Measurements from ENCODE around the gene RBM6. TPM values are rescaled to one million over a fixed set of nuclear protein-coding genes. Genes with fewer than 3 reads are reported as not detected.

RBM6 gene
- total RNA-seq, 1 donor from 2014 or later: 71.5 TPM

DNA sequence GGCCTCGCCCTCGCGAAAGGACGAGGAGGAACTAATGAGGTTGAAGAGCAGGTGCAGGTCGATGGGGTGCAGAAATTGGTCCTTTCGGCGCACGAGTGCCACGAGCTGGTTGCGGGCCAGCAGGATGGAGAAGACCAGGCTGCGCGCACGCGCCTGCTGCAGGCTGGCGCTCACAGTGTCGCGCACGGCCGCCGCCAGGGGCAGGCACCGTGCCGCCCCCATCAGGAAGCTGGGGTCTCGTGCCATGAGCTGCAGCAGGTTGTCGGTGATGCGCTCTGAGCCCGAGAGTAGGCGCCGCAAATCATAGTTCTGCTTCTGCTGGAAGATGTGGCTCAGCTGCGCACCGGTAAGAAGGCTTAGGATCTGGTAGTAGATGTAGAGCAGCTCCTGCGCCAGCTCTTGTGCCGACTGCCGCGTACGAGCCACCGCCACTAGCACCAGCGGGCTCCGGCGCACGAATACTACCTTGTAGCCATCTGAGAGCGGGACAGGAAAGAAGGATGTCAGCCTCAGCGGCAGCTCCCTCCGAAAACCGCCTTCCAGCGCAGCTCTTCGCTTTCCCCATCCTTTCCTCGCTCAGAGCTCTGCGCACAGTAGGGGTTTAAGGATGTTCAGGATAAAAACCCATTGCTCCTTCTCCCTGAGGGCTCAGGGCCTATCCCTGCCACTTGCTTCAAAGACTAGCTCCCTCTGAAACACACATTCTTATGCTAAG lies 29.4 kb upstream of the RBM6 start:
- Histone ChIP-seq H3K9me3 (no peaks in the 10 kb centered on the region), H3K36me3 (peaks cover 0 to 17% of the 10 kb centered on the region in 2 donors), H3K27me3 (no peaks in the 10 kb centered on the region), H3K4me3 (no peak overlapping the region), H3K27ac (no peak overlapping the region), H3K4me1 (peaks cover 16% of the 10 kb centered on the region)
- no peak for DNase-seq (ENCODE audit: extremely low spot score in 2 of 2)
- intact Hi-C loops (cut with DNase I): no loop called here
- TF ChIP-seq, protein P1, sequence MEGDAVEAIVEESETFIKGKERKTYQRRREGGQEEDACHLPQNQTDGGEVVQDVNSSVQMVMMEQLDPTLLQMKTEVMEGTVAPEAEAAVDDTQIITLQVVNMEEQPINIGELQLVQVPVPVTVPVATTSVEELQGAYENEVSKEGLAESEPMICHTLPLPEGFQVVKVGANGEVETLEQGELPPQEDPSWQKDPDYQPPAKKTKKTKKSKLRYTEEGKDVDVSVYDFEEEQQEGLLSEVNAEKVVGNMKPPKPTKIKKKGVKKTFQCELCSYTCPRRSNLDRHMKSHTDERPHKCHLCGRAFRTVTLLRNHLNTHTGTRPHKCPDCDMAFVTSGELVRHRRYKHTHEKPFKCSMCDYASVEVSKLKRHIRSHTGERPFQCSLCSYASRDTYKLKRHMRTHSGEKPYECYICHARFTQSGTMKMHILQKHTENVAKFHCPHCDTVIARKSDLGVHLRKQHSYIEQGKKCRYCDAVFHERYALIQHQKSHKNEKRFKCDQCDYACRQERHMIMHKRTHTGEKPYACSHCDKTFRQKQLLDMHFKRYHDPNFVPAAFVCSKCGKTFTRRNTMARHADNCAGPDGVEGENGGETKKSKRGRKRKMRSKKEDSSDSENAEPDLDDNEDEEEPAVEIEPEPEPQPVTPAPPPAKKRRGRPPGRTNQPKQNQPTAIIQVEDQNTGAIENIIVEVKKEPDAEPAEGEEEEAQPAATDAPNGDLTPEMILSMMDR (IDR thresholded peaks at IDR 0.05): no peak
- no peak for TF ChIP-seq POLR2AphosphoS5 (IDR thresholded peaks at IDR 0.05; ENCODE audit: insufficient read depth in 1 of 2, low read depth in 1 of 2)

DNA sequence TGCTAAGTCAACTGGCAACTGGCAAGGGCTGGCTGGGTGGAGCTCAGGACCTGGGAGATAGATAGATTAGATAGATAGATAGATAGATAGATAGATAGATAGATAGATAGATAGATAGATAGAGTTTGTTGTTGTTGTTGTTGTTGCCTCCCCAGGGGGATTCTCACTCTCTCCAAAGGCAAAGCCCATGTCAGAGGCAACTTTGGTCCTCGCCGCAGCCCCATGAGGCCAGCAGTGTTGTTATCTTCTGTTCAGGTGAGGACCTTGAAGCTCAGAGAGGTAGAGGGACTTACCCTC lies 28.9 kb upstream of the RBM6 start:
- intact Hi-C loops (cut with DNase I): no loop called here
- no peak for DNase-seq (ENCODE audit: extremely low spot score in 2 of 2)
- Histone ChIP-seq H3K4me1 (peaks cover 11% of the 10 kb centered on the region), H3K27ac (no peak overlapping the region), H3K9me3 (no peaks in the 10 kb centered on the region), H3K27me3 (no peaks in the 10 kb centered on the region), H3K36me3 (peaks cover 0 to 17% of the 10 kb centered on the region in 2 donors), H3K4me3 (no peak overlapping the region)
- no peak for TF ChIP-seq POLR2AphosphoS5 (IDR thresholded peaks at IDR 0.05; ENCODE audit: insufficient read depth in 1 of 2, low read depth in 1 of 2)
- TF ChIP-seq POLR2A (IDR thresholded peaks at IDR 0.05): no peak

DNA sequence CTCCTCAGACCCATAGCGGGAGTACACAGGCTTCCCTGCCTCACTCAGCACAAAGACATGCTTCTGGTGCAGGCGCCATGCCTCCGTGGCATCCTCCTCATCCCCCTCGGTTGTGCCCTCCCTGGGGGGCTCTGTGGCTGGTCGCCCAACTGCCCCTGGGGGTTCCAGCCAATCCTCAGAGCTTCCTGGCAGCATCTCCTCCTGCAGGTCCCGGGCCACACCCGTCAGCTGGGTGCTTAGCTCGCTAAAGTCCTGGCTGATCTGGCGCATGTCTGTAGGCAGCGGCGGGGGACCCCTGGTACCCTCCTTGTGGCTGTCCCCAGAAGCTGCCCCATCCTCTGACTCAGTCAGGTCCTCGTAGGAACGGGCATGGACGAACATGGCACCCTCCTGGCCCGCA lies 28.3 kb upstream of the RBM6 start:
- no peak overlapping the region for H3K4me3 ChIP-seq
- H3K9me3 ChIP-seq: no peaks in the 10 kb centered on the region
- TF ChIP-seq POLR2A (IDR thresholded peaks at IDR 0.05) (no peak), POLR2AphosphoS5 (IDR thresholded peaks at IDR 0.05; ENCODE audit: insufficient read depth in 1 of 2, low read depth in 1 of 2) (no peak)
- TF ChIP-seq, protein P1 (IDR thresholded peaks at IDR 0.05): no peak
- peaks cover 5% of the 10 kb centered on the region for H3K4me1 ChIP-seq
- no peak for DNase-seq (ENCODE audit: extremely low spot score in 2 of 2)
- H3K27ac ChIP-seq: no peak overlapping the region
- intact Hi-C loops (cut with DNase I): no loop called here
- H3K36me3 ChIP-seq: peaks cover 0 to 17% of the 10 kb centered on the region in 2 donors
- no peaks in the 10 kb centered on the region for H3K27me3 ChIP-seq

DNA sequence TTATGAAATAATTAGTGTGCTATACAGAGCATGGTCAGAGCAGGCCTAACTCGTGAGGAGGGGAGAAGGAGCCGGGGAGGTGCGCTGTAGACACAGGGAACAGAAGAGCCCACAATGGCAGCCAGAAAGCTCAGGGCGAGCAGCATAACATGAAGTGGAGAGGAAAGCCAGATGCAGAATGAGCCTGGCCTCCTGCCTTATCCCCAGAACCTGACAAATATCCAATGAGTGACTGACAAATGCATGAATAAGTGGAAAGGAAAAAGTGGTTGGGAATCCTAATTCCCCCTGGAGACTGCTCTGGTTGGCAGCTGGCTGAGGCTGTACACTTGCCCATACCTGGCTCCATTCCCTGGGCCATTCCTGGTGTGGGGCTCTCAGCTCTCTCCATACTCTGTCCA lies 27.1 kb upstream of the RBM6 start:
- H3K27ac ChIP-seq: no peak overlapping the region
- TF ChIP-seq, protein P1 (IDR thresholded peaks at IDR 0.05): no peak
- no peak for TF ChIP-seq POLR2A (IDR thresholded peaks at IDR 0.05)
- TF ChIP-seq POLR2AphosphoS5 (IDR thresholded peaks at IDR 0.05; ENCODE audit: insufficient read depth in 1 of 2, low read depth in 1 of 2): no peak
- H3K9me3 ChIP-seq: no peaks in the 10 kb centered on the region
- H3K4me3 ChIP-seq: no peak overlapping the region
- H3K4me1 ChIP-seq: no peaks in the 10 kb centered on the region
- no peak for DNase-seq (ENCODE audit: extremely low spot score in 2 of 2)
- peaks cover 0 to 17% of the 10 kb centered on the region in 2 donors for H3K36me3 ChIP-seq
- intact Hi-C loops (cut with DNase I): no loop called here
- H3K27me3 ChIP-seq: no peaks in the 10 kb centered on the region

DNA sequence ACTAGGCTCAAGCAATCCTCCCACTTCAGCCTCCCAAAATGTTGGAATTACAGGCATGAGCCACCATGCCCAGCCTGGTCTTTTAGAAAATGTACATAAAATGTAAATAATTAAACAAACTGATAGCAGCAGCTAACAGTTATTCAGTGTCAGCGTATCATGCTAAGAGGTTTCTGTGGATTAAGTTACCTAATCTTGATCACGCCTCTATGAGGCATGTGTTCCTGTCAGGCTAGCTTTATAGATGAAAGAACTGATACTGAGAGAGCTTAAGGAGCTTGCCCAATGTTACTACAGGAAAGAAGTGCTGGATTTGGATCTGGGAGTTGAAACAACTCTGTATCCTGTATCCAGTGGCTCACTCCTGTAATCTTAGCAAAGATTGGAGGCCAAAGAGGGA lies 25.0 kb upstream of the RBM6 start:
- no peak for DNase-seq (ENCODE audit: extremely low spot score in 2 of 2)

More for the DNA sequence above, 25.0 kb upstream of the RBM6 start:
- peaks cover 0 to 11% of the 10 kb centered on the region in 2 donors for H3K36me3 ChIP-seq
- TF ChIP-seq, protein P1 (IDR thresholded peaks at IDR 0.05): no peak
- peak in 1 of 2 donors; percentile 45 for TF ChIP-seq POLR2AphosphoS5 (IDR thresholded peaks at IDR 0.05; ENCODE audit: insufficient read depth in 1 of 2, low read depth in 1 of 2)
- no peaks in the 10 kb centered on the region for H3K4me1 ChIP-seq
- no peaks in the 10 kb centered on the region for H3K27me3 ChIP-seq
- intact Hi-C loops (cut with DNase I): no loop called here
- no peaks in the 10 kb centered on the region for H3K9me3 ChIP-seq
- H3K27ac ChIP-seq: no peak overlapping the region
- H3K4me3 ChIP-seq: no peak overlapping the region

All from vagina (tissue), 2 donors.